ENCODE results near the gene PSMA8.
A peak's percentile ranks its signal among the peaks of the same experiment; 100 is the strongest.
"Not testable (repeated sequence)": the region's sequence is repeated elsewhere in the genome, so short reads cannot be mapped to it uniquely, and the experiment has no call there.

The PSMA8 gene

GRCh38 chr18:26176134-26176533 lies 42.5 kb downstream of the PSMA8 start:
- DNase-seq: no peak

- no peak for DNase-seq
Measured at GRCh38 chr18:26181343-26181826, 47.7 kb downstream of the PSMA8 start.

- DNase-seq: no peak
Measured at GRCh38 chr18:26183395-26184112, 49.9 kb downstream of the PSMA8 start.

GRCh38 chr18:26185267-26185666 lies 51.6 kb downstream of the PSMA8 start:
- DNase-seq: no peak

GRCh38 chr18:26190506-26190905 lies 56.8 kb downstream of the PSMA8 start:
- peak; percentile 25 for DNase-seq

- no peak for DNase-seq
Measured at GRCh38 chr18:26192233-26192632, 58.6 kb downstream of the PSMA8 start.

GRCh38 chr18:26196605-26197004 lies 62.9 kb downstream of the PSMA8 start:
- DNase-seq: no peak

- DNase-seq: not testable (repeated sequence)
Measured at GRCh38 chr18:26202001-26202400, 68.3 kb downstream of the PSMA8 start.

- no peak for DNase-seq
Measured at GRCh38 chr18:26205318-26205717, 71.6 kb downstream of the PSMA8 start.

- no peak for DNase-seq
Measured at GRCh38 chr18:26206488-26206887, 72.8 kb downstream of the PSMA8 start.

GRCh38 chr18:26207937-26208336 lies 74.3 kb downstream of the PSMA8 start:
- no peak for DNase-seq

- no peak for DNase-seq
Measured at GRCh38 chr18:26208977-26209376, 75.3 kb downstream of the PSMA8 start.

- DNase-seq: no peak
Measured at GRCh38 chr18:26210147-26210546, 76.5 kb downstream of the PSMA8 start.

GRCh38 chr18:26215247-26215970 lies 81.7 kb downstream of the PSMA8 start:
- DNase-seq: no peak

GRCh38 chr18:26225022-26225693 lies 91.5 kb downstream of the PSMA8 start:
- DNase-seq: peak; percentile 7

- no peak for DNase-seq
Measured at GRCh38 chr18:26225915-26226228, 92.2 kb downstream of the PSMA8 start.

GRCh38 chr18:26226229-26227050 lies 92.8 kb downstream of the PSMA8 start, which contains the start of gene TAF4B:
TSS of gene TAF4B (plus strand) at chr18:26226445. CDS start at chr18:26226934, 489 bp downstream.
- peak; percentile 92 for DNase-seq

- DNase-seq: no peak
Measured at GRCh38 chr18:26227051-26227670, 93.5 kb downstream of the PSMA8 start.

- DNase-seq: no peak
Measured at GRCh38 chr18:26228562-26229260, 95.0 kb downstream of the PSMA8 start.

- no peak for DNase-seq
Measured at GRCh38 chr18:26230497-26230896, 96.8 kb downstream of the PSMA8 start.

GRCh38 chr18:26233208-26233607 lies 99.5 kb downstream of the PSMA8 start:
- DNase-seq: no peak

GRCh38 chr18:26237363-26237762 lies 103.7 kb downstream of the PSMA8 start:
- not testable (repeated sequence) for DNase-seq

Data from inflammatory macrophage treated with lipopolysaccharide for 4 hours (primary cell).